IPS-18c (cell line): ENCODE measurements around the gene ZNF800.
A peak's percentile ranks its signal among the peaks of the same experiment; 100 is the strongest.
"Not testable (repeated sequence)": the region's sequence is repeated elsewhere in the genome, so short reads cannot be mapped to it uniquely, and the experiment has no call there.

Source experiments
- H3K4me3 ChIP-seq: 2 replicates; pipeline ENCODE4 v1.7.0; 2013; ENCODE audit warnings: low read depth, mild to moderate bottlenecking, low read length, moderate library complexity; ENCODE audit not compliant: insufficient read depth
- H3K9me3 ChIP-seq: one replicate; pipeline ENCODE4 v1.6.1; 2013; ENCODE audit warnings: mild to moderate bottlenecking, low read length, moderate library complexity; ENCODE audit not compliant: control insufficient read depth, insufficient read depth

ZNF800 gene, protein sequence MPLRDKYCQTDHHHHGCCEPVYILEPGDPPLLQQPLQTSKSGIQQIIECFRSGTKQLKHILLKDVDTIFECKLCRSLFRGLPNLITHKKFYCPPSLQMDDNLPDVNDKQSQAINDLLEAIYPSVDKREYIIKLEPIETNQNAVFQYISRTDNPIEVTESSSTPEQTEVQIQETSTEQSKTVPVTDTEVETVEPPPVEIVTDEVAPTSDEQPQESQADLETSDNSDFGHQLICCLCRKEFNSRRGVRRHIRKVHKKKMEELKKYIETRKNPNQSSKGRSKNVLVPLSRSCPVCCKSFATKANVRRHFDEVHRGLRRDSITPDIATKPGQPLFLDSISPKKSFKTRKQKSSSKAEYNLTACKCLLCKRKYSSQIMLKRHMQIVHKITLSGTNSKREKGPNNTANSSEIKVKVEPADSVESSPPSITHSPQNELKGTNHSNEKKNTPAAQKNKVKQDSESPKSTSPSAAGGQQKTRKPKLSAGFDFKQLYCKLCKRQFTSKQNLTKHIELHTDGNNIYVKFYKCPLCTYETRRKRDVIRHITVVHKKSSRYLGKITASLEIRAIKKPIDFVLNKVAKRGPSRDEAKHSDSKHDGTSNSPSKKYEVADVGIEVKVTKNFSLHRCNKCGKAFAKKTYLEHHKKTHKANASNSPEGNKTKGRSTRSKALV

GRCh38 chr7:127392566-127393367 is at the start of gene ZNF800:
Gene ZNF800, minus strand, starts transcription at chr7:127392708. Its CDS starts 1,151 bp downstream, at chr7:127391557.
- Histone ChIP-seq H3K9me3 (no peaks in the 10 kb centered on the region), H3K4me3 (peak within 1 kb of the TSS; percentile 91)

- no peak overlapping the region for H3K4me3 ChIP-seq
- H3K9me3 ChIP-seq, result no peaks in the 10 kb centered on the region
Observed at GRCh38 chr7:127440206-127440605, 47.7 kb upstream of the ZNF800 start.

DNA sequence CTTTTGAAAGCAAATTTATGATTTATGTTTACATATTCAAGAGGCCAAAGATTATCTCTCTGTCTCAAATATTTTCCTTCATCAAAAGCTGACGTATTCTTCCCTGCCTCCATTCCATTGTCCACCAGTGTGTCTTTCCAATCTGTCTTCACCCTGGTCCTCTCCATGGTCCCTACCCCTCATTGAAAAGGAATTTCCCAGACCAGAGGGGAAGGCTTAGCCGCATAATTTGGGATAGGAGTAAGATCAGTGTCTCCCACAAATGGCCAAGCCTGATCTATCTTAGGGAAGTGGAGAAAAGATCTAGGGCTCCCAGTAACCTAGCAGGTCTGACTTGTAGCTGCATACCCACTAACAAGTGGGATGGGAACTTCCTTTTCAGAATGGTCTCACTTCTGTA is 46.3 kb upstream of the ZNF800 start:
- H3K4me3 ChIP-seq, result no peak overlapping the region
- no peaks in the 10 kb centered on the region for H3K9me3 ChIP-seq

DNA sequence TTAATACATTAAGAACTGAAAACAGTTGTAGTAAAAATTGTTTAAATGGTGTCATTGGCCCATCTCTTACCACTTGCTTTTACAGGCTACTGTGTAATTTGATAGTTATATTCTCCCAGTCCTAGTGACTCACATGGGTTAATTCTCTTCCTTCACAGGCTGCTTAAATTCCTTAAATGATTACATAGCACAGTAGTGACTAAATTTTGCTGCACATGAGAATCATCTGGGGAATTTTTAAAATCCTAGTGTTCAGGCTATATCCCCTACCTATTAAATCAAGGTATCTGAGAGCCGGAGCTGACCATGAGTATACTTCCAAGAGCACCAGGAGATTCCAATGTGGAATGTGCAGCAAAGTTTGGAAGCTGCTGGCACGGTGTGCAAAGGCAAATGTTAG is 45.3 kb upstream of the ZNF800 start:
- Histone ChIP-seq H3K9me3 (no peaks in the 10 kb centered on the region), H3K4me3 (no peak overlapping the region)

GRCh38 chr7:127437241-127437640 is 44.7 kb upstream of the ZNF800 start:
- H3K9me3 ChIP-seq, result no peaks in the 10 kb centered on the region
- no peak overlapping the region for H3K4me3 ChIP-seq

- not testable (repeated sequence) for H3K9me3 ChIP-seq, H3K4me3 ChIP-seq
Observed at GRCh38 chr7:127429281-127429680, 36.8 kb upstream of the ZNF800 start.

GRCh38 chr7:127419196-127419595 is 26.7 kb upstream of the ZNF800 start:
- Histone ChIP-seq H3K9me3 (no peaks in the 10 kb centered on the region), H3K4me3 (no peak overlapping the region)

GRCh38 chr7:127418459-127418858 is 26.0 kb upstream of the ZNF800 start:
- Histone ChIP-seq H3K9me3 (no peaks in the 10 kb centered on the region), H3K4me3 (no peak overlapping the region)

- Histone ChIP-seq H3K9me3 (no peaks in the 10 kb centered on the region), H3K4me3 (no peak overlapping the region)
Observed at GRCh38 chr7:127417346-127417745, 24.8 kb upstream of the ZNF800 start.

DNA sequence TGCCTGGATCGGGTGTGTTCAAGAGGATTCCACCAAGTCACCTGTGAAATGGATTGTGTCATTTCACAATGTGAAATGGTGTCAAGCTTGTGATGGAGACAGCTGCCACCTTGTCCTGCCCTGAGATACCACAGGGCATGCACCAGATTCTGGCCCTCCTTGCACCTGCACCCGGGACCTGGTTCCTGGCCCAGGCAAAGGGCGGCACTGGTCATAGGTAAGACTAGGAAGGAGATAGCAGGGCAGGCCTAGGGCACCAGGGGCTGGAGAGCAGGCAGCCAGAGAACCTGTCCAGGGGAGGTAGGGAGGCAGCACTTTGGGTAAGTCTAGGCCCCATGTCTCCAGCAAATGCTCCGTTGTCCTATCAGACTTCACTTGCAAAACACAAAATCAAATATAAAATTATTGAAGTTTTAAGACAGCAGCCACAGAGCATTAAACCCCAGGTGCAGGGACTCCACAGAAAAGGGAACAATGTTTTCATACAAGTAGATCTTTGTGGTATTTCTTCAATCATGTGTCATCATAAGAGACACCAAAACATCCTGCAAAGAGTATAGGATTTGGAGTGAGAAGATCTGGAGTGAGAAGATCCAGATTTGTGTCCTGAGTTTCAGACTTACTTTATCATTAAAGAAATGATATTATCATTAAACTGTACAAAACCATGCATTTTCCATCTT is 22.7 kb upstream of the ZNF800 start:
- H3K9me3 ChIP-seq, result no peaks in the 10 kb centered on the region
- H3K4me3 ChIP-seq, result no peak overlapping the region

DNA sequence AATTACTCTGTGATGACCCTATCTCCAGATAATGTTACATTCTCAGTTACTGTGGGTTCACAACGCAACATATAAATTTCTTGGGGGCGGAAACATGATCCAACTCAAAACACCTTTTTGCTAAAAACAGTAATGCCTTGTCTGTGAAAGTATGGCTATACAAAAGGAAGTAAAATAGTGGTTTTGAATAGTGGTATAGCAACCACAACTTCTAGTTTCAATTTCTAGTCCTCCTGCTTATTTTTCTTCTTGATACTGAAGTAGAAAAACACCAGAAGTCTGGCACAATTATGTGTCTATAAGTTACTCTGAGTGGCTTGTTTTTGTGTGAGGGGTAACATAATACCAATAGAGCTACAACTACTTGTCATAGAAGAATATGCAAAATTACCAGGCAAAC is 21.5 kb upstream of the ZNF800 start:
- H3K9me3 ChIP-seq, result no peaks in the 10 kb centered on the region
- no peak overlapping the region for H3K4me3 ChIP-seq

- H3K4me3 ChIP-seq, result no peak overlapping the region
Observed at GRCh38 chr7:127413326-127413725, 20.8 kb upstream of the ZNF800 start.

DNA sequence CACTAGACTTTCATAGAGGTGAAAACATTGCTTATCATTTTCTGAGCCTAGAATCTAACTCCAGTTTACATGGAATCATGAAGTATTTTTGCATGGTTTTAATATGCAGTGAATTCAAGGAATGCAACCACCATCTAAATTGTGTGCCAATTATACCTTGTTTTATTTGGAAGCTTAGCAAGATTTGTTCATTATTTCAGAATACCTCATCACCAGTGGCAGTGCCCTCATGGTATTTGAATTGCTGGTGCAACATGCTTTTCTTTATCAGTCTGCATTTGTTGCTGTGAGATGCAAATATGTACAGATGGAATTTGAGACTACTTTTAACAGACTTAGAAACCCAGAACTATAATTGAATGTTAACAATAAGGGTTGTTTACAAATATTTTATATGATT is 18.7 kb upstream of the ZNF800 start:
- Histone ChIP-seq H3K9me3 (no peaks in the 10 kb centered on the region), H3K4me3 (no peak overlapping the region)

More at GRCh38 chr7:127413326-127413725, 20.8 kb upstream of the ZNF800 start:
- H3K9me3 ChIP-seq, result no peaks in the 10 kb centered on the region

GRCh38 chr7:127409629-127410028 is 17.1 kb upstream of the ZNF800 start:
- Histone ChIP-seq H3K9me3 (no peaks in the 10 kb centered on the region), H3K4me3 (no peak overlapping the region)

DNA sequence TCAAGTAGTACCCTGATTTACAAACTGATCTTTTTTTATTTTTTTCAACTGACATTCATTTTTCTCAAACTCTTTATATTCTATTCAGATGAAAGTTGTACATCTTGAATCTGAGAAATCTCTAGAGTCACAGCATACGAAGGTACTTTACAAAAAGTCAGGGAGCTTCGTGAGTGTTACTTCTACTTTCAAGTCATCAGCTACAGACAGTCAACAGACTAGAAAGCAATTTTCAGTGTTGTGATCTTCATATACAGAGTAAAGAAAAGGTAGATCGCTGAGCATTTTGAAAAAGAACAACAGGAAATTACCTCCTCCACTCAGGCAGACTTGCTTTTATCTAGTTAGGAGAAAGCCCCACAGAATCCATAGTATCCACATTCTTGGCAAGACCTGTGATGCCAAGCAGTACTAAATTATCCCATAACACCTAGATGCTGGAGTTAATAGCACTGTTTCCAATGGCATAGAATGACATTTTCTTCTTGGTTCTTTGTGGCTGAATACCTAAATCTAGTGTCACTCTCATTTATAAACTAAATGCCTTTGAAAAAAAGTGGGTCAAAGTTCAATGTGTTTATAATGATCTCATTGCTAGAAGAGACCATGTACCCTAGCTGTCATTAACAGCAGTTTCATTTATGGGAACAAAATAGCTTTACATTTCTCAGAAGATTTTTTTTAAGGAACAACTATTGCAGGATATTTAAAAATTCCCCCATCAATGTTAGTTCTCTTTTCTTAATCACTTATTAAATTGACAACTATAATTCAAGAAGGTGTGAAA is 12.0 kb upstream of the ZNF800 start:
- Histone ChIP-seq H3K4me3 (no peak overlapping the region), H3K9me3 (no peaks in the 10 kb centered on the region)

- H3K4me3 ChIP-seq, result no peak overlapping the region
Observed at GRCh38 chr7:127396184-127396583, 3.7 kb upstream of the ZNF800 start.

GRCh38 chr7:127395104-127395503 is 2.6 kb upstream of the ZNF800 start:
- not testable (repeated sequence) for H3K9me3 ChIP-seq, H3K4me3 ChIP-seq

More at GRCh38 chr7:127396184-127396583, 3.7 kb upstream of the ZNF800 start:
- H3K9me3 ChIP-seq, result no peaks in the 10 kb centered on the region
